Adipocyte (in vitro differentiated cells): Measurements from ENCODE around the gene ADCY5.
A peak's percentile ranks its signal among the peaks of the same experiment; 100 is the strongest.

Experiments used
- DNase-seq: peaks from one replicate; pipeline ENCODE4 v3.0.0-alpha.2; 2015; ENCODE audit warnings: low read depth
- H3K27me3 ChIP-seq: replicated peaks from 2 replicates; pipeline ENCODE4 v1.7.0; 2013; ENCODE audit warnings: mild to moderate bottlenecking, low read length, moderate library complexity; ENCODE audit not compliant: control insufficient read depth, insufficient read depth
- H3K36me3 ChIP-seq: 2 replicates; pipeline ENCODE4 v1.7.0; 2013; ENCODE audit warnings: low read length, mild to moderate bottlenecking, moderate library complexity; ENCODE audit not compliant: control insufficient read depth, insufficient read depth, severe bottlenecking
- H3K4me1 ChIP-seq: 2 replicates; pipeline ENCODE4 v1.7.0; 2013; ENCODE audit warnings: mild to moderate bottlenecking, low read length, moderate library complexity; ENCODE audit not compliant: control insufficient read depth, insufficient read depth
- H3K4me3 ChIP-seq: 2 replicates; pipeline ENCODE4 v1.7.0; 2013; ENCODE audit warnings: mild to moderate bottlenecking, low read length, moderate library complexity
- H3K9ac ChIP-seq: 2 replicates; pipeline ENCODE4 v1.7.0; 2013; ENCODE audit warnings: mild to moderate bottlenecking, low read length, moderate library complexity
- H3K9me3 ChIP-seq: 2 replicates; pipeline ENCODE4 v1.7.0; 2013; ENCODE audit warnings: mild to moderate bottlenecking, low read length, moderate library complexity; ENCODE audit not compliant: control insufficient read depth

The ADCY5 gene

GRCh38 chr3:123336441-123336851, 112.4 kb downstream of the ADCY5 start:
- Histone ChIP-seq H3K36me3 (no peaks in the 10 kb centered on the region), H3K4me1 (no peaks in the 10 kb centered on the region), H3K27me3 (peaks cover 71% of the 10 kb centered on the region), H3K9ac (no peak overlapping the region), H3K9me3 (peaks cover 9% of the 10 kb centered on the region), H3K4me3 (no peak overlapping the region)
- DNase-seq: no peak

GRCh38 chr3:123336001-123336400, 112.9 kb downstream of the ADCY5 start:
- Histone ChIP-seq H3K9me3 (peaks cover 9% of the 10 kb centered on the region), H3K4me1 (no peaks in the 10 kb centered on the region)
- no peak for DNase-seq

GRCh38 chr3:123335007-123335670, 113.8 kb downstream of the ADCY5 start:
- DNase-seq: no peak
- H3K4me3 ChIP-seq: no peak overlapping the region
- no peaks in the 10 kb centered on the region for H3K36me3 ChIP-seq
- no peak overlapping the region for H3K9ac ChIP-seq
- peaks cover 76% of the 10 kb centered on the region for H3K27me3 ChIP-seq
- peaks cover 9% of the 10 kb centered on the region for H3K9me3 ChIP-seq
- H3K4me1 ChIP-seq: peaks cover 7% of the 10 kb centered on the region

More at GRCh38 chr3:123336001-123336400, 112.9 kb downstream of the ADCY5 start:
- H3K36me3 ChIP-seq: no peaks in the 10 kb centered on the region
- H3K27me3 ChIP-seq: peaks cover 71% of the 10 kb centered on the region
- H3K4me3 ChIP-seq: no peak overlapping the region
- no peak overlapping the region for H3K9ac ChIP-seq

GRCh38 chr3:123334056-123334455, 114.8 kb downstream of the ADCY5 start:
- Histone ChIP-seq H3K36me3 (no peaks in the 10 kb centered on the region), H3K4me3 (no peak overlapping the region)
- DNase-seq: no peak

GRCh38 chr3:123333401-123333800, 115.5 kb downstream of the ADCY5 start:
- DNase-seq: no peak
- Histone ChIP-seq H3K4me1 (peaks cover 12% of the 10 kb centered on the region), H3K9ac (no peak overlapping the region), H3K9me3 (peaks cover 9% of the 10 kb centered on the region), H3K4me3 (no peak overlapping the region), H3K36me3 (no peaks in the 10 kb centered on the region), H3K27me3 (peaks cover 76% of the 10 kb centered on the region)

More at GRCh38 chr3:123334056-123334455, 114.8 kb downstream of the ADCY5 start:
- Histone ChIP-seq H3K27me3 (peaks cover 79% of the 10 kb centered on the region), H3K9me3 (peaks cover 9% of the 10 kb centered on the region), H3K9ac (no peak overlapping the region), H3K4me1 (peaks cover 12% of the 10 kb centered on the region)

GRCh38 chr3:123332124-123332641, 116.7 kb downstream of the ADCY5 start:
- no peak for DNase-seq
- Histone ChIP-seq H3K27me3 (peaks cover 74% of the 10 kb centered on the region), H3K9me3 (peaks cover 4% of the 10 kb centered on the region), H3K9ac (no peak overlapping the region), H3K36me3 (no peaks in the 10 kb centered on the region), H3K4me3 (no peak overlapping the region), H3K4me1 (peaks cover 12% of the 10 kb centered on the region)

- H3K36me3 ChIP-seq: no peaks in the 10 kb centered on the region
- H3K4me1 ChIP-seq: peaks cover 12% of the 10 kb centered on the region
- peaks cover 4% of the 10 kb centered on the region for H3K9me3 ChIP-seq
- H3K27me3 ChIP-seq: peaks cover 72% of the 10 kb centered on the region
- no peak for DNase-seq
- H3K9ac ChIP-seq: no peak overlapping the region
- no peak overlapping the region for H3K4me3 ChIP-seq
Observed at GRCh38 chr3:123331651-123332050, 117.2 kb downstream of the ADCY5 start.

GRCh38 chr3:123331006-123331405, 117.9 kb downstream of the ADCY5 start:
- H3K9me3 ChIP-seq: peaks cover 4% of the 10 kb centered on the region
- H3K36me3 ChIP-seq: no peaks in the 10 kb centered on the region
- H3K4me3 ChIP-seq: no peak overlapping the region
- no peak for DNase-seq
- H3K9ac ChIP-seq: no peak overlapping the region
- H3K4me1 ChIP-seq: peaks cover 12% of the 10 kb centered on the region
- H3K27me3 ChIP-seq: peaks cover 71% of the 10 kb centered on the region

GRCh38 chr3:123330441-123330991, 118.4 kb downstream of the ADCY5 start:
- H3K9me3 ChIP-seq: peaks cover 4% of the 10 kb centered on the region
- no peak for DNase-seq
- H3K9ac ChIP-seq: no peak overlapping the region
- H3K27me3 ChIP-seq: peaks cover 72% of the 10 kb centered on the region
- no peak overlapping the region for H3K4me3 ChIP-seq
- H3K36me3 ChIP-seq: no peaks in the 10 kb centered on the region
- H3K4me1 ChIP-seq: peaks cover 12% of the 10 kb centered on the region

- no peak overlapping the region for H3K9ac ChIP-seq
- H3K36me3 ChIP-seq: no peaks in the 10 kb centered on the region
Observed at GRCh38 chr3:123329636-123330340, 119.1 kb downstream of the ADCY5 start.

GRCh38 chr3:123328851-123329635, 119.8 kb downstream of the ADCY5 start:
- no peak overlapping the region for H3K9ac ChIP-seq
- DNase-seq: peak; percentile 81
- no peak overlapping the region for H3K4me3 ChIP-seq
- H3K4me1 ChIP-seq: peaks cover 12% of the 10 kb centered on the region
- peaks cover 76% of the 10 kb centered on the region for H3K27me3 ChIP-seq
- H3K9me3 ChIP-seq: peaks cover 4% of the 10 kb centered on the region
- H3K36me3 ChIP-seq: no peaks in the 10 kb centered on the region

More at GRCh38 chr3:123329636-123330340, 119.1 kb downstream of the ADCY5 start:
- DNase-seq: no peak
- peaks cover 12% of the 10 kb centered on the region for H3K4me1 ChIP-seq
- peaks cover 4% of the 10 kb centered on the region for H3K9me3 ChIP-seq
- H3K4me3 ChIP-seq: no peak overlapping the region
- peaks cover 72% of the 10 kb centered on the region for H3K27me3 ChIP-seq
